Liver (tissue), 9 donors: ENCODE data around the gene VGLL4. TPM values are rescaled to one million over a fixed set of nuclear protein-coding genes. Genes with fewer than 3 reads are reported as not detected.

Source experiments
- DNase-seq: peaks from one replicate; pipeline ENCODE4 v3.0.0-alpha.2; 2017; ENCODE audit warnings: low spot score
- H3K27ac ChIP-seq, 2 donors: one replicate each; pipeline ENCODE4 v1.7.0; 2013; ENCODE audit warnings: inconsistent platforms in 2 of 2, low read length in 2 of 2, control low read depth in 1 of 2, low read depth in 1 of 2, mild to moderate bottlenecking in 1 of 2
- H3K27me3 ChIP-seq, 4 donors: one replicate each; pipeline versions ENCODE4 v1.6.1 to v1.7.0; 2013; ENCODE audit warnings: low read length in 3 of 4, inconsistent platforms in 1 of 4, mild to moderate bottlenecking in 1 of 4, moderate library complexity in 1 of 4; ENCODE audit not compliant: control insufficient read depth in 4 of 4, insufficient read depth in 4 of 4
- H3K36me3 ChIP-seq, 4 donors: one replicate each; pipeline versions ENCODE4 v1.6.1 to v1.7.0; 2013; ENCODE audit warnings: low read length in 3 of 4, mild to moderate bottlenecking in 3 of 4, low read depth in 1 of 4, moderate library complexity in 1 of 4; ENCODE audit not compliant: control insufficient read depth in 4 of 4, insufficient read depth in 3 of 4
- H3K4me1 ChIP-seq, 4 donors: one replicate each; pipeline versions ENCODE4 v1.6.1 to v1.7.0; 2013; ENCODE audit warnings: low read length in 3 of 4, mild to moderate bottlenecking in 3 of 4, moderate library complexity in 1 of 4; ENCODE audit not compliant: control insufficient read depth in 4 of 4, insufficient read depth in 4 of 4
- H3K4me3 ChIP-seq, 3 donors: one replicate each; pipeline versions ENCODE4 v1.6.1 to v1.7.0; 2013; ENCODE audit warnings: low read length in 3 of 3, control low read depth in 1 of 3, low read depth in 1 of 3, mild to moderate bottlenecking in 1 of 3
- H3K9ac ChIP-seq, 2 donors: one replicate each; pipeline ENCODE4 v1.7.0; 2013; ENCODE audit warnings: low read length in 2 of 2, mild to moderate bottlenecking in 2 of 2, moderate library complexity in 2 of 2, control low read depth in 1 of 2, low read depth in 1 of 2
- H3K9me3 ChIP-seq, 4 donors: one replicate each; pipeline versions ENCODE4 v1.6.1 to v1.7.0; 2013; ENCODE audit warnings: low read length in 3 of 4; ENCODE audit not compliant: control insufficient read depth in 4 of 4
- ATF3 ChIP-seq: IDR thresholded peaks from 2 replicates; pipeline ENCODE4 v1.6.1; 2016; ENCODE audit warnings: antibody characterized with exemption
- CTCF ChIP-seq: fragments of 150-350 bp; IDR thresholded peaks from 2 replicates; pipeline ENCODE4 v1.5.1; 2017; ENCODE audit warnings: improper control_type of control experiment, low read depth, low read length; ENCODE audit not compliant: missing input control
- FOXA1 ChIP-seq: IDR thresholded peaks from 2 replicates; pipeline ENCODE4 v1.6.1; 2016; ENCODE audit warnings: antibody characterized with exemption
- FOXA2 ChIP-seq: IDR thresholded peaks from 2 replicates; pipeline ENCODE4 v1.6.1; 2016; ENCODE audit warnings: antibody characterized with exemption
- GABPA ChIP-seq, 2 donors: IDR thresholded peaks in 1 of 2; conservative IDR thresholded peaks in 1 of 2; 2 replicates each; pipeline ENCODE4 v1.6.1; 2016; ENCODE audit warnings: antibody characterized with exemption in 2 of 2, mild to moderate bottlenecking in 1 of 2, moderate library complexity in 1 of 2
- HNF4A ChIP-seq, 2 donors: conservative IDR thresholded peaks; 2 replicates each; pipeline ENCODE4 v1.6.1; 2016; ENCODE audit warnings: antibody characterized with exemption in 2 of 2, mild to moderate bottlenecking in 2 of 2
- MAX ChIP-seq: IDR thresholded peaks from 2 replicates; pipeline ENCODE4 v1.6.1; 2016; ENCODE audit warnings: antibody characterized with exemption
- RAD21 ChIP-seq, 2 donors: IDR thresholded peaks; 2 replicates each; pipeline ENCODE4 v1.6.1; 2016; ENCODE audit warnings: antibody characterized with exemption in 2 of 2, mild to moderate bottlenecking in 2 of 2
- REST ChIP-seq: IDR thresholded peaks from 2 replicates; pipeline ENCODE4 v1.6.1; 2016; ENCODE audit warnings: antibody characterized with exemption, mild to moderate bottlenecking
- RXRA ChIP-seq, 2 donors: IDR thresholded peaks; 2 replicates each; pipeline ENCODE4 v1.6.1; 2017 to 2018; ENCODE audit warnings: antibody characterized with exemption in 2 of 2, mild to moderate bottlenecking in 1 of 2
- SP1 ChIP-seq: IDR thresholded peaks from 2 replicates; pipeline ENCODE4 v1.6.1; 2018; ENCODE audit warnings: antibody characterized with exemption, mild to moderate bottlenecking
- ZBTB33 ChIP-seq: IDR thresholded peaks from 2 replicates; pipeline ENCODE4 v1.6.1; 2016; ENCODE audit warnings: antibody characterized with exemption
- WGBS: extraction: QIAGEN DNeasy Blood & Tissue Kit; methylation state at CpG from one replicate; pipeline ENCODE4 v1.1.7; 2013; 5-methylcytosine and 5-hydroxymethylcytosine counted together
- polyA plus RNA-seq, 2 donors: library from polyadenylated mRNA; stranded (reverse) in 1 of 2; unstranded in 1 of 2; fragments of 200-250 nt in 1 of 2; fragments of >200 nt in 1 of 2; fragmentation: Nextera tagmentation in 1 of 2; extraction: Ambion mirVana in 1 of 2; gene quantifications; one replicate each; pipeline versions ENCODE4 v1.2.1 to v1.2.3, GENCODE V29; 2013 to 2015
- total RNA-seq, 2 donors: library from RNA; depleted of rRNA; stranded (reverse); fragments of >200 nt; gene quantifications; one replicate each; pipeline ENCODE4 v1.2.3, GENCODE V29; 2014
- donor health status: healthy.
- donor health status: healthy.
- donor health status: healthy.
- donor health status: healthy.
- donor health status: healthy.

The VGLL4 gene
- total and polyA plus RNA-seq, 4 donors, result 7.2 to 27.9 (median 13.0) TPM

GRCh38 chr3:11535243-11535960, 108.3 kb downstream of the VGLL4 start:
- H3K27me3 ChIP-seq, result no peaks in the 10 kb centered on the region
- DNase-seq, result no peak
- WGBS, result 98% methylated on average over 13 of the region's 13 CpGs

GRCh38 chr3:11534793-11535101, 109.0 kb downstream of the VGLL4 start:
- no peak for DNase-seq
- Histone ChIP-seq H3K27me3 (no peaks in the 10 kb centered on the region), H3K36me3 (no peaks in the 10 kb centered on the region), H3K4me1 (no peaks in the 10 kb centered on the region), H3K9ac (no peak overlapping the region), H3K9me3 (no peaks in the 10 kb centered on the region), H3K4me3 (no peak overlapping the region), H3K27ac (no peak overlapping the region)
- 91% methylated on average over 7 of the region's 7 CpGs for WGBS
- no peak for TF ChIP-seq ZBTB33
- TF ChIP-seq RAD21 (IDR thresholded peaks at IDR 0.05), result no peak
- no peak for TF ChIP-seq REST
- no peak for TF ChIP-seq ATF3
- TF ChIP-seq HNF4A (conservative IDR thresholded peaks at IDR 0.05), result no peak
- TF ChIP-seq MAX, result no peak
- TF ChIP-seq RXRA (IDR thresholded peaks at IDR 0.05), result no peak
- no peak for TF ChIP-seq FOXA1
- TF ChIP-seq FOXA2, result no peak
- TF ChIP-seq CTCF, result no peak
- no peak for TF ChIP-seq GABPA (IDR thresholded peaks at IDR 0.05 in 1 of 2, conservative IDR thresholded peaks at IDR 0.05 in 1 of 2)

More at GRCh38 chr3:11535243-11535960, 108.3 kb downstream of the VGLL4 start:
- no peaks in the 10 kb centered on the region for H3K36me3 ChIP-seq
- no peak for TF ChIP-seq SP1
- TF ChIP-seq RAD21 (IDR thresholded peaks at IDR 0.05), result no peak
- no peak for TF ChIP-seq RXRA (IDR thresholded peaks at IDR 0.05)
- TF ChIP-seq REST, result no peak
- TF ChIP-seq MAX, result no peak
- no peak for TF ChIP-seq ATF3
- H3K9me3 ChIP-seq, result no peaks in the 10 kb centered on the region
- no peaks in the 10 kb centered on the region for H3K4me1 ChIP-seq
- H3K4me3 ChIP-seq, result no peak overlapping the region
- H3K9ac ChIP-seq, result no peak overlapping the region
- H3K27ac ChIP-seq, result no peak overlapping the region
